Endodermal cell (in vitro differentiated cells): ENCODE data around the gene KRT15. TPM values are rescaled to one million over a fixed set of nuclear protein-coding genes. Genes with fewer than 3 reads are reported as not detected.
A peak's percentile ranks its signal among the peaks of the same experiment; 100 is the strongest.

Experiments used
- DNase-seq: peaks from one replicate; pipeline ENCODE4 v3.0.0-alpha.2; 2017
- H3K27ac ChIP-seq: 2 replicates; pipeline ENCODE4 v1.5.1; 2013; ENCODE audit warnings: mild to moderate bottlenecking, low read depth, low read length, moderate library complexity
- H3K27me3 ChIP-seq: 2 replicates; pipeline ENCODE4 v1.6.1; 2013; ENCODE audit warnings: mild to moderate bottlenecking, low read length, moderate library complexity; ENCODE audit not compliant: insufficient read depth, control insufficient read depth, poor library complexity, severe bottlenecking
- H3K36me3 ChIP-seq: 2 replicates; pipeline ENCODE4 v1.7.0; 2013; ENCODE audit warnings: mild to moderate bottlenecking, low read length, moderate library complexity; ENCODE audit not compliant: control insufficient read depth, insufficient read depth
- H3K4me1 ChIP-seq: one replicate; pipeline ENCODE4 v1.7.0; 2013; ENCODE audit warnings: low read length; ENCODE audit not compliant: control insufficient read depth, insufficient read depth
- H3K4me3 ChIP-seq: 2 replicates; pipeline ENCODE4 v1.5.1; 2013; ENCODE audit warnings: mild to moderate bottlenecking, low read length, moderate library complexity
- H3K9ac ChIP-seq: 2 replicates; pipeline ENCODE4 v1.6.1; 2013; ENCODE audit warnings: mild to moderate bottlenecking, low read length, moderate library complexity; ENCODE audit not compliant: poor library complexity, severe bottlenecking; ENCODE audit errors: extremely low read depth
- H3K9me3 ChIP-seq: 2 replicates; pipeline ENCODE4 v1.6.1; 2013; ENCODE audit warnings: mild to moderate bottlenecking, low read length, moderate library complexity; ENCODE audit not compliant: control insufficient read depth
- H3K27ac Mint-ChIP-seq: 2 replicates; pipeline ENCODE4 v1.8.0; 2020; ENCODE audit warnings: mixed read lengths
- H3K27me3 Mint-ChIP-seq: 2 replicates; pipeline ENCODE4 v1.8.0; 2021; ENCODE audit warnings: mild to moderate bottlenecking, mixed read lengths; ENCODE audit not compliant: insufficient read depth
- H3K36me3 Mint-ChIP-seq: 2 replicates; pipeline ENCODE4 v1.8.0; 2020; ENCODE audit warnings: low read depth, mixed read lengths
- H3K4me1 Mint-ChIP-seq: 2 replicates; pipeline ENCODE4 v1.8.0; 2020; ENCODE audit warnings: mixed read lengths
- H3K4me3 Mint-ChIP-seq: 2 replicates; pipeline ENCODE4 v1.8.0; 2020; ENCODE audit warnings: mild to moderate bottlenecking, moderate library complexity, mixed read lengths
- H3K9me3 Mint-ChIP-seq: 2 replicates; pipeline ENCODE4 v1.8.0; 2020; ENCODE audit warnings: mild to moderate bottlenecking, mixed read lengths
- WGBS, 2 experiments: methylation state at CpG; one replicate each; pipeline versions ENCODE4 v1.1.5 to v1.1.7; 2013; ENCODE audit warnings: missing lambda C conversion rate in 2 of 2, mixed read lengths in 1 of 2; ENCODE audit not compliant: insufficient coverage in 1 of 2, insufficient read length in 1 of 2; 5-methylcytosine and 5-hydroxymethylcytosine counted together
- total RNA-seq, 2 donors: library from RNA; stranded (reverse); fragmentation: NEBNext Ultra II Directional in 1 of 2; extraction: Animal tissue kit (Norgen Biotek cat#: 25700) in 1 of 2; gene quantifications; 2 replicates in 1 of 2; 3 replicates in 1 of 2; pipeline ENCODE4 v1.2.1, GENCODE V29; 2021
- TF ChIP-seq, protein P1 (sequence below): fragments of 200-600 bp; sonication (generic); conservative IDR thresholded peaks from 2 replicates; pipeline ENCODE4 v1.5.0; 2021; ENCODE audit warnings: antibody characterized with exemption, mild to moderate bottlenecking

Gene KRT15
- total RNA-seq, 2 donors from 2014 or later: 0.95 to 1.2 TPM

DNA sequence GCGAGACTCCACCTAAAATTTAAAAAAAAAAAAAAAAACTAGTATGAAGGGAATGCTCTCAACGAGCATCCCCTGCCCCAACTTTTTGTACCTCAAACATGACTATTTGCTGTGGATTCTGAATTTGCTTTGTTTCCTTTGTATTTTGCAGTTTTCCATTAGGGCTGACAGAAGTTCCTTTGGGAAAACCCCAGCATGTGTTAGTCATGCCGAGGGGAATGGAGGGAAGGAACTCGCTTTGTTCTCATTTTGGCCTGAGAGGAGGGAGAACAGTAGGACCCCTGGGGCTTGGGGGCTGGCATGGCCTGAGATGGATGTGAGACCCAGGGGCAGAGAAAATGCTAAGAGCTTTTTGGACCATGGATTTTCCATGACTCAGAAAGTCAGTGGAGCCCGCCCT, 32.7 kb upstream of the KRT15 start:
- peaks cover 2% of the 10 kb centered on the region for H3K4me1 ChIP-seq
- H3K4me1 Mint-ChIP-seq: peaks cover 7% of the 10 kb centered on the region
- peaks cover 10% of the 10 kb centered on the region for H3K9me3 Mint-ChIP-seq
- WGBS, 2 experiments: 72 to 89% methylated on average over 1 to 5 of the region's 5 CpGs
- H3K27ac ChIP-seq: no peak overlapping the region
- no peak overlapping the region for H3K4me3 Mint-ChIP-seq
- H3K36me3 ChIP-seq: no peaks in the 10 kb centered on the region
- TF ChIP-seq, protein P1, sequence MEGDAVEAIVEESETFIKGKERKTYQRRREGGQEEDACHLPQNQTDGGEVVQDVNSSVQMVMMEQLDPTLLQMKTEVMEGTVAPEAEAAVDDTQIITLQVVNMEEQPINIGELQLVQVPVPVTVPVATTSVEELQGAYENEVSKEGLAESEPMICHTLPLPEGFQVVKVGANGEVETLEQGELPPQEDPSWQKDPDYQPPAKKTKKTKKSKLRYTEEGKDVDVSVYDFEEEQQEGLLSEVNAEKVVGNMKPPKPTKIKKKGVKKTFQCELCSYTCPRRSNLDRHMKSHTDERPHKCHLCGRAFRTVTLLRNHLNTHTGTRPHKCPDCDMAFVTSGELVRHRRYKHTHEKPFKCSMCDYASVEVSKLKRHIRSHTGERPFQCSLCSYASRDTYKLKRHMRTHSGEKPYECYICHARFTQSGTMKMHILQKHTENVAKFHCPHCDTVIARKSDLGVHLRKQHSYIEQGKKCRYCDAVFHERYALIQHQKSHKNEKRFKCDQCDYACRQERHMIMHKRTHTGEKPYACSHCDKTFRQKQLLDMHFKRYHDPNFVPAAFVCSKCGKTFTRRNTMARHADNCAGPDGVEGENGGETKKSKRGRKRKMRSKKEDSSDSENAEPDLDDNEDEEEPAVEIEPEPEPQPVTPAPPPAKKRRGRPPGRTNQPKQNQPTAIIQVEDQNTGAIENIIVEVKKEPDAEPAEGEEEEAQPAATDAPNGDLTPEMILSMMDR: no peak
- no peak overlapping the region for H3K27ac Mint-ChIP-seq
- peaks cover 8% of the 10 kb centered on the region for H3K9me3 ChIP-seq
- peaks cover 14% of the 10 kb centered on the region for H3K27me3 Mint-ChIP-seq
- no peaks in the 10 kb centered on the region for H3K36me3 Mint-ChIP-seq
- no peak overlapping the region for H3K9ac ChIP-seq
- no peak for DNase-seq
- H3K4me3 ChIP-seq: no peak overlapping the region
- no peaks in the 10 kb centered on the region for H3K27me3 ChIP-seq

DNA sequence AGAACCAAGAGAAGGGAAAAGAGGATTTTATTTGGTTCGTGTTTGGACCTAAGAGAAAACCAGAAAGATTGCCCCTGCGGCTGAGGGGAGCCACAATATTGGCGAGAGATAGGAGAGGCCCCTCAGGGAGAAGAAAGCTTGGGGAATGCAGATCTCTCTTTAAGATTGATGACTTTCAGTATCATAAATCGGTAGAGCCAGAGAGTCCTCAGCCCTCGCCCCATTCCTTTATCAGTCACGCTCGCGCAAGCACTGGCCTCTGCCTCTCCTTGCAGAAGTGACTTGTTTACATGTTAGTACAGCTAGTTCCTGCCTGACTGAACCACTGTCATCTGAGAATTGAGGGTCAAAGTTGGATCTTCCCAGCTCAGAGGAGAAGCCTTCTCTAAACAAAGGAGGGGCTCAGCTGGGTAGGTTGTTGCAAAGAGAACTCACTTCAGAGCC, 30.9 kb upstream of the KRT15 start:
- Histone ChIP-seq H3K9me3 (peaks cover 8% of the 10 kb centered on the region), H3K9ac (no peak overlapping the region), H3K4me3 (no peak overlapping the region), H3K4me1 (peaks cover 2% of the 10 kb centered on the region), H3K36me3 (no peaks in the 10 kb centered on the region), H3K27ac (no peak overlapping the region), H3K27me3 (no peaks in the 10 kb centered on the region)
- Mint-ChIP-seq H3K36me3 (no peaks in the 10 kb centered on the region), H3K27me3 (peaks cover 9% of the 10 kb centered on the region), H3K4me1 (peaks cover 14% of the 10 kb centered on the region), H3K9me3 (peaks cover 10% of the 10 kb centered on the region), H3K27ac (no peak overlapping the region), H3K4me3 (no peak overlapping the region)
- 82 to 86% methylated on average over 4 to 8 of the region's 8 CpGs for WGBS, 2 experiments
- TF ChIP-seq, protein P1: no peak
- peak; percentile 63 for DNase-seq

DNA sequence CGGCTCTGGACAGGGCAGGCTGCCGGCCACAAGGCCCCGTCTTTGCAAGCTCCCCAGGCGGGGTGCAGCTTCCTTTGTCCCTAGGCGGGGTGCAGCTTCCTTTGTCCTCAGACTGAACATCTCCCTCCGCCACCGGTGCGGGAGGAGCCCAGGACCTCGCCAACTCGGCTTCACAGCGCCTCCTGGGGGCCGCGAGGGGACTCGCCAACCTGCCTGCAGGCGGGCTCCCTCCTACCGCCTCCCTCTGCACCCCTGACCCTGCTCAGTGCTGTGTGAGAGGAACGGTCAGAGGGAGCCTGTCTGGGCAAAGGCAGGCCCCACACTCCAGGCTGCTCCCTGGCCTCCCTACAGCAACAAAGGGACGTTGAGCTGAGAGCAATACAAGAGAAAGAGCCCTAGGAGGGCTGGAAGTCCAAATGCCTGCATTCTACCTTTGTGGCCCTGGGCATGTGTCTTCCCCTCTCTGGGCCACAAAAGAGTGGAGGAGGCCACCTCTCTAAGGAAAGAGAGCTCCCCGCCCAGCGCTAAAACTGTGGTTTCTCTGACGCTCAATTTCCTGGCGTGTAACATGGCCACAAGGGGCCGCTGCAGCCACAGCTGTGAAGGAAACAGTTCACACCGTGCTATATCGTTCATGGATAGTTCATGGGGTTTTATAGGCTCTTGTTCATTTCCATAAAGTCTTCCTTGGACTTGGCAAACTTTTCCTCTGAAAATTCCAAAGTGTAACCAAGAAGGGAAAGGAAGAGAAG, 30.3 kb upstream of the KRT15 start:
- Histone ChIP-seq H3K4me1 (peaks cover 6% of the 10 kb centered on the region), H3K27ac (peak overlapping the region; percentile 74), H3K9ac (no peak overlapping the region), H3K36me3 (no peaks in the 10 kb centered on the region), H3K4me3 (no peak overlapping the region), H3K27me3 (no peaks in the 10 kb centered on the region), H3K9me3 (peaks cover 8% of the 10 kb centered on the region)
- peak overlapping the region; percentile 87 for H3K27ac Mint-ChIP-seq
- H3K36me3 Mint-ChIP-seq: no peaks in the 10 kb centered on the region
- peaks cover 19% of the 10 kb centered on the region for H3K4me1 Mint-ChIP-seq
- H3K9me3 Mint-ChIP-seq: peaks cover 10% of the 10 kb centered on the region
- 7% methylated on average over 6 to 25 of the region's 25 CpGs for WGBS, 2 experiments
- peaks cover 9% of the 10 kb centered on the region for H3K27me3 Mint-ChIP-seq
- TF ChIP-seq, protein P1: peak; percentile 89
- H3K4me3 Mint-ChIP-seq: peak overlapping the region; percentile 33
- DNase-seq: peak; percentile 98
